GM12878 (cell line): ENCODE measurements around the gene CCND2.

Experiments
- CHD1 ChIP-seq: IDR thresholded peaks from 2 replicates; pipeline ENCODE4 v1.6.1; 2012; ENCODE audit warnings: low read depth, low read length, improper control_type of control experiment
- GABPA ChIP-seq: IDR thresholded peaks from 2 replicates; pipeline ENCODE4 v1.6.1; 2014; ENCODE audit warnings: antibody characterized with exemption, low read depth, mild to moderate bottlenecking, inconsistent platforms
- HCFC1 ChIP-seq: fragments of 150-350 bp; IDR thresholded peaks from 2 replicates; pipeline ENCODE4 v1.6.1; 2014; ENCODE audit warnings: low read length
- MXI1 ChIP-seq: fragments of 150-350 bp; IDR thresholded peaks from 2 replicates; pipeline ENCODE4 v1.6.1; 2011; ENCODE audit warnings: low read depth, mild to moderate bottlenecking, inconsistent platforms, low read length, improper control_type of control experiment
- NFIC ChIP-seq: IDR thresholded peaks from 2 replicates; pipeline ENCODE4 v1.6.1; 2012; ENCODE audit warnings: low read depth, mild to moderate bottlenecking, inconsistent platforms, low read length, moderate library complexity
- POLR2A ChIP-seq: IDR thresholded peaks from 2 replicates; pipeline ENCODE4 v1.6.1; 2011; ENCODE audit warnings: low read depth, mild to moderate bottlenecking, low read length
- SMC3 ChIP-seq: IDR thresholded peaks from 2 replicates; pipeline ENCODE4 v1.6.1; 2011; ENCODE audit warnings: low read length, improper control_type of control experiment, borderline replicate concordance
- ZNF24 ChIP-seq: fragments of 450-650 bp; IDR thresholded peaks from 2 replicates; pipeline ENCODE4 v1.6.1; 2017; ENCODE audit warnings: antibody characterized with exemption, mild to moderate bottlenecking
- TF ChIP-seq, protein P1 (sequence below), 3 experiments: IDR thresholded peaks in 2 of 3; conservative IDR thresholded peaks in 1 of 3; 2 replicates each; pipeline ENCODE4 v1.5.1; 2011; ENCODE audit warnings: low read depth in 3 of 3, low read length in 3 of 3, mild to moderate bottlenecking in 3 of 3, control low read depth in 2 of 3, moderate library complexity in 2 of 3, inconsistent platforms in 1 of 3, mixed read lengths in 1 of 3; ENCODE audit not compliant: control insufficient read depth in 2 of 3, insufficient read depth in 1 of 3; ENCODE audit errors: extremely low read depth in 1 of 3
- TF ChIP-seq, protein P2 (sequence below): IDR thresholded peaks from 2 replicates; pipeline ENCODE4 v1.6.1; 2012; ENCODE audit warnings: low read depth, low read length, improper control_type of control experiment
- TF ChIP-seq, protein P3 (sequence below): fragments of 450-650 bp; IDR thresholded peaks from 2 replicates; pipeline ENCODE4 v1.6.1; 2016; ENCODE audit warnings: mild to moderate bottlenecking, moderate library complexity, borderline replicate concordance
- TF ChIP-seq, protein P4 (sequence below): IDR thresholded peaks from 2 replicates; pipeline ENCODE4 v1.6.1; 2012; ENCODE audit warnings: mild to moderate bottlenecking, low read depth, low read length

DNA sequence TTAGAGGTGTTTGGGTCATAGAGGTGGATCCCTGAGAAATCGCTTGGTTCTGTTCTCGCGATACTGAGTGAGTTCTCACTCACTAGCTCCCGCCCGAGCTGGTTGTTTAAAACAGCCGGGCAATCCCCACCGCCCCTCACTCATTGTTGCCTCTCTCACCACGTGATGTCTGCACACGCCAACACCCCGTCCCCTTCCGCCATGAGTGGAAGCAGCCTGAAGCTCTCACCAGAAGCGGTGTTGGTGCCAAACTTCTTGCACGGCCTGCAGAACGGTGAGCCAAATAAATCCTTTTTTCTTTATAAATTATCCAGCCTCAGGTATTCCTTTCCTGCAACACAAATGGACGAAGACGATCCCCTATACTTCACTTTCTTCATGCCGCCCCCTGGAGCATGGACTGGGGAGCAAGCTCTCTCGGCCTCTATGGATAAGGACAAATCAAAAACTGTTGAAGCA lies 45.4 kb upstream of the CCND2 start:
- no peak for TF ChIP-seq ZNF24
- TF ChIP-seq, protein P1, sequence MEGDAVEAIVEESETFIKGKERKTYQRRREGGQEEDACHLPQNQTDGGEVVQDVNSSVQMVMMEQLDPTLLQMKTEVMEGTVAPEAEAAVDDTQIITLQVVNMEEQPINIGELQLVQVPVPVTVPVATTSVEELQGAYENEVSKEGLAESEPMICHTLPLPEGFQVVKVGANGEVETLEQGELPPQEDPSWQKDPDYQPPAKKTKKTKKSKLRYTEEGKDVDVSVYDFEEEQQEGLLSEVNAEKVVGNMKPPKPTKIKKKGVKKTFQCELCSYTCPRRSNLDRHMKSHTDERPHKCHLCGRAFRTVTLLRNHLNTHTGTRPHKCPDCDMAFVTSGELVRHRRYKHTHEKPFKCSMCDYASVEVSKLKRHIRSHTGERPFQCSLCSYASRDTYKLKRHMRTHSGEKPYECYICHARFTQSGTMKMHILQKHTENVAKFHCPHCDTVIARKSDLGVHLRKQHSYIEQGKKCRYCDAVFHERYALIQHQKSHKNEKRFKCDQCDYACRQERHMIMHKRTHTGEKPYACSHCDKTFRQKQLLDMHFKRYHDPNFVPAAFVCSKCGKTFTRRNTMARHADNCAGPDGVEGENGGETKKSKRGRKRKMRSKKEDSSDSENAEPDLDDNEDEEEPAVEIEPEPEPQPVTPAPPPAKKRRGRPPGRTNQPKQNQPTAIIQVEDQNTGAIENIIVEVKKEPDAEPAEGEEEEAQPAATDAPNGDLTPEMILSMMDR (IDR thresholded peaks at IDR 0.05 in 2 of 3, conservative IDR thresholded peaks at IDR 0.05 in 1 of 3; ENCODE audit: control insufficient read depth in 2 of 3, extremely low read depth in 1 of 3, insufficient read depth in 1 of 3, low read depth in 3 of 3, low read length in 3 of 3), result no peak
- TF ChIP-seq CHD1, result no peak
- TF ChIP-seq, protein P2, sequence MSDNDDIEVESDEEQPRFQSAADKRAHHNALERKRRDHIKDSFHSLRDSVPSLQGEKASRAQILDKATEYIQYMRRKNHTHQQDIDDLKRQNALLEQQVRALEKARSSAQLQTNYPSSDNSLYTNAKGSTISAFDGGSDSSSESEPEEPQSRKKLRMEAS, result no peak
- TF ChIP-seq GABPA, result no peak
- TF ChIP-seq, protein P3, sequence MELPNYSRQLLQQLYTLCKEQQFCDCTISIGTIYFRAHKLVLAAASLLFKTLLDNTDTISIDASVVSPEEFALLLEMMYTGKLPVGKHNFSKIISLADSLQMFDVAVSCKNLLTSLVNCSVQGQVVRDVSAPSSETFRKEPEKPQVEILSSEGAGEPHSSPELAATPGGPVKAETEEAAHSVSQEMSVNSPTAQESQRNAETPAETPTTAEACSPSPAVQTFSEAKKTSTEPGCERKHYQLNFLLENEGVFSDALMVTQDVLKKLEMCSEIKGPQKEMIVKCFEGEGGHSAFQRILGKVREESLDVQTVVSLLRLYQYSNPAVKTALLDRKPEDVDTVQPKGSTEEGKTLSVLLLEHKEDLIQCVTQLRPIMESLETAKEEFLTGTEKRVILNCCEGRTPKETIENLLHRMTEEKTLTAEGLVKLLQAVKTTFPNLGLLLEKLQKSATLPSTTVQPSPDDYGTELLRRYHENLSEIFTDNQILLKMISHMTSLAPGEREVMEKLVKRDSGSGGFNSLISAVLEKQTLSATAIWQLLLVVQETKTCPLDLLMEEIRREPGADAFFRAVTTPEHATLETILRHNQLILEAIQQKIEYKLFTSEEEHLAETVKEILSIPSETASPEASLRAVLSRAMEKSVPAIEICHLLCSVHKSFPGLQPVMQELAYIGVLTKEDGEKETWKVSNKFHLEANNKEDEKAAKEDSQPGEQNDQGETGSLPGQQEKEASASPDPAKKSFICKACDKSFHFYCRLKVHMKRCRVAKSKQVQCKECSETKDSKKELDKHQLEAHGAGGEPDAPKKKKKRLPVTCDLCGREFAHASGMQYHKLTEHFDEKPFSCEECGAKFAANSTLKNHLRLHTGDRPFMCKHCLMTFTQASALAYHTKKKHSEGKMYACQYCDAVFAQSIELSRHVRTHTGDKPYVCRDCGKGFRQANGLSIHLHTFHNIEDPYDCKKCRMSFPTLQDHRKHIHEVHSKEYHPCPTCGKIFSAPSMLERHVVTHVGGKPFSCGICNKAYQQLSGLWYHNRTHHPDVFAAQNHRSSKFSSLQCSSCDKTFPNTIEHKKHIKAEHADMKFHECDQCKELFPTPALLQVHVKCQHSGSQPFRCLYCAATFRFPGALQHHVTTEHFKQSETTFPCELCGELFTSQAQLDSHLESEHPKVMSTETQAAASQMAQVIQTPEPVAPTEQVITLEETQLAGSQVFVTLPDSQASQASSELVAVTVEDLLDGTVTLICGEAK, result no peak
- TF ChIP-seq NFIC, result no peak
- TF ChIP-seq MXI1, result no peak
- TF ChIP-seq SMC3, result no peak
- no peak for TF ChIP-seq HCFC1
- TF ChIP-seq, protein P4, sequence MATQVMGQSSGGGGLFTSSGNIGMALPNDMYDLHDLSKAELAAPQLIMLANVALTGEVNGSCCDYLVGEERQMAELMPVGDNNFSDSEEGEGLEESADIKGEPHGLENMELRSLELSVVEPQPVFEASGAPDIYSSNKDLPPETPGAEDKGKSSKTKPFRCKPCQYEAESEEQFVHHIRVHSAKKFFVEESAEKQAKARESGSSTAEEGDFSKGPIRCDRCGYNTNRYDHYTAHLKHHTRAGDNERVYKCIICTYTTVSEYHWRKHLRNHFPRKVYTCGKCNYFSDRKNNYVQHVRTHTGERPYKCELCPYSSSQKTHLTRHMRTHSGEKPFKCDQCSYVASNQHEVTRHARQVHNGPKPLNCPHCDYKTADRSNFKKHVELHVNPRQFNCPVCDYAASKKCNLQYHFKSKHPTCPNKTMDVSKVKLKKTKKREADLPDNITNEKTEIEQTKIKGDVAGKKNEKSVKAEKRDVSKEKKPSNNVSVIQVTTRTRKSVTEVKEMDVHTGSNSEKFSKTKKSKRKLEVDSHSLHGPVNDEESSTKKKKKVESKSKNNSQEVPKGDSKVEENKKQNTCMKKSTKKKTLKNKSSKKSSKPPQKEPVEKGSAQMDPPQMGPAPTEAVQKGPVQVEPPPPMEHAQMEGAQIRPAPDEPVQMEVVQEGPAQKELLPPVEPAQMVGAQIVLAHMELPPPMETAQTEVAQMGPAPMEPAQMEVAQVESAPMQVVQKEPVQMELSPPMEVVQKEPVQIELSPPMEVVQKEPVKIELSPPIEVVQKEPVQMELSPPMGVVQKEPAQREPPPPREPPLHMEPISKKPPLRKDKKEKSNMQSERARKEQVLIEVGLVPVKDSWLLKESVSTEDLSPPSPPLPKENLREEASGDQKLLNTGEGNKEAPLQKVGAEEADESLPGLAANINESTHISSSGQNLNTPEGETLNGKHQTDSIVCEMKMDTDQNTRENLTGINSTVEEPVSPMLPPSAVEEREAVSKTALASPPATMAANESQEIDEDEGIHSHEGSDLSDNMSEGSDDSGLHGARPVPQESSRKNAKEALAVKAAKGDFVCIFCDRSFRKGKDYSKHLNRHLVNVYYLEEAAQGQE, result no peak
- no peak for TF ChIP-seq POLR2A
